HEK293 (cell line): ENCODE data around the gene EMCN.

Experiments used
- CTCF ChIP-seq: fragments of 450-650 bp; formaldehyde crosslinking; IDR thresholded peaks from 2 replicates; pipeline ENCODE4 v1.5.1; 2016; ENCODE audit warnings: missing biosample characterization, missing genetic modification characterization
- SP2 ChIP-seq: fragments of 450-650 bp; formaldehyde crosslinking; IDR thresholded peaks from 2 replicates; pipeline ENCODE4 v1.5.1; 2016; ENCODE audit warnings: missing biosample characterization, missing genetic modification characterization
- ZNF48 ChIP-seq: fragments of 450-650 bp; formaldehyde crosslinking; IDR thresholded peaks from 2 replicates; pipeline ENCODE4 v1.5.1; 2016; ENCODE audit warnings: missing biosample characterization, missing genetic modification characterization
- TF ChIP-seq, protein P1 (sequence below): IDR thresholded peaks from 2 replicates; pipeline ENCODE4 v1.6.1; 2011; ENCODE audit warnings: mild to moderate bottlenecking, low read depth, low read length, borderline replicate concordance

- TF ChIP-seq ZNF48 (tag by site-specific recombination) (no peak), SP2 (tag by site-specific recombination) (no peak), CTCF (tag by site-specific recombination) (no peak)
- TF ChIP-seq, protein P1, sequence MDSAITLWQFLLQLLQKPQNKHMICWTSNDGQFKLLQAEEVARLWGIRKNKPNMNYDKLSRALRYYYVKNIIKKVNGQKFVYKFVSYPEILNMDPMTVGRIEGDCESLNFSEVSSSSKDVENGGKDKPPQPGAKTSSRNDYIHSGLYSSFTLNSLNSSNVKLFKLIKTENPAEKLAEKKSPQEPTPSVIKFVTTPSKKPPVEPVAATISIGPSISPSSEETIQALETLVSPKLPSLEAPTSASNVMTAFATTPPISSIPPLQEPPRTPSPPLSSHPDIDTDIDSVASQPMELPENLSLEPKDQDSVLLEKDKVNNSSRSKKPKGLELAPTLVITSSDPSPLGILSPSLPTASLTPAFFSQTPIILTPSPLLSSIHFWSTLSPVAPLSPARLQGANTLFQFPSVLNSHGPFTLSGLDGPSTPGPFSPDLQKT, result no peak
Observed at GRCh38 chr4:100431416-100431815, 86.4 kb downstream of the EMCN start.
